DMS79 treated with DMSO at 0.1 percent for 48 hours (cell line): ENCODE results near the gene PLEKHA7.

Source experiments
- DNase-seq: peaks from one replicate; lab custom pipeline; 2025; lab: John Stamatoyannopoulos, UW

Gene PLEKHA7

GRCh38 chr11:16788141-16789062, 225.8 kb downstream of the PLEKHA7 start:
- peak; percentile 77 for DNase-seq

GRCh38 chr11:16787035-16787742, 227.0 kb downstream of the PLEKHA7 start:
- DNase-seq = no peak

DNA sequence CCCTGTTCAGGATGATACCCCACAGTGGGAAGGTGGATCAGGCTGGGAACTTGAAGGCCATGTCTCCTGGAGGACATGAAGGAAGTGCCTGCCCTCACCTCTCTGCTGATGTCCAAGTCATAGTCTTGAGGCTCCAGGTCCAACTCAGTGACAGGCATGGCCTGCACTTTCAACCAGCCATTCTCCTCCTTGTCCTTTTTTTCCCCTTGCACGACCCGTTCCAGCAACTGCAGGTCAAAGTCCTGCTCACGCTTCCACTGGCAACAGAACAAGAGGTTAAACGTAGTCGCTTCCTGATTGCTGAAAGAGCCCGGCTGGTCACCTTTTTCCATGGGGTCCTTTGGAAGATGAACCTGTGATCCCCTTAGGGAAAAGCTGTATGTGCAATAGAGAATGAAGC, 228.1 kb downstream of the PLEKHA7 start:
- no peak for DNase-seq

DNA sequence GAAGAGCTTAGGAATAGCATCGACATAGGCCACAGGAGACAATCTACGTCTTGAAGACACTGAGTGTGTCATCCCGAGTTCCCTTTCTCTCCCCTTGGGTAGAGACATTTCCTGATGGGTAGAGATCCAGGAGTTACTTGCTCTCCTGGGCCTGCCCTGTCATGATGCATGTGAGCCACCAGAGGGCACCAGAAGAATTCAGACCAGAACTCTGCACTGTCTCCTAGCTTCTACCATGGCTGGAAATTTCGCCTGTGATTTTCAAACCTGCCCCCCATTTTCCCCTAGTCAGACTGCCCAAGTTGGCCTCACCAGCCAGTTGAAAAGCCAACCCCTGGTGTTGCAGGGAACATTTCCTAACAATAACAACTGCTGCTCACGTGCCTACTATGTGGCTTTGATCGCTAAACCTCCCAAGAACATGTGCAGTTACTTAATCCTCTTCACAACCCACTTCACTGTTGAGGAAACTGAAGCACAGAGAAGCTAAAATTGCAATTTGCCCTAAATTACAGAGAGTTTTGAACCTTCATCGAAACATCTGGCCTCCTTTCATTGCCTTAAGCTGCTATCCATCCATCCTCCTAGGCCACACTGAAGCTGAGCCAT, 228.6 kb downstream of the PLEKHA7 start:
- peak; percentile 46 for DNase-seq

DNA sequence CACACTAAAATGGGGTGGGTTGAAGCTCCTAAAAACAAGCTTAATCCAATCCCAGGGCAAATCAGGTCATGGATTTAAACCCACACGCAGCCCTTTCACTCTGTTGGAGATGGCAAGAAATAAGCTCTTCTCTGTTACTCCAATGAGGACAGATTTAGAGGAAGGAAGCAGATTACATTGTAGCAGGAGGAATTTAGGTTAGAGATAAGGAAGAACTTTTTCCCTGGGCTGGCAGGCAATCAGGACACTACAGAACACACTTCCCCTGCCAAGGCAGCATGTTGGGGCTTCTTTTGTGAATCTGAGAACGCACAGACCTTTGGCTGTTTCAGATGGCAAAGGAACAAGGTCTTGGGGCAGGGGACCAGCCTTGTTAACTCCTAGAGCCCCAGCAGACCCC, 229.5 kb downstream of the PLEKHA7 start:
- DNase-seq = no peak

DNA sequence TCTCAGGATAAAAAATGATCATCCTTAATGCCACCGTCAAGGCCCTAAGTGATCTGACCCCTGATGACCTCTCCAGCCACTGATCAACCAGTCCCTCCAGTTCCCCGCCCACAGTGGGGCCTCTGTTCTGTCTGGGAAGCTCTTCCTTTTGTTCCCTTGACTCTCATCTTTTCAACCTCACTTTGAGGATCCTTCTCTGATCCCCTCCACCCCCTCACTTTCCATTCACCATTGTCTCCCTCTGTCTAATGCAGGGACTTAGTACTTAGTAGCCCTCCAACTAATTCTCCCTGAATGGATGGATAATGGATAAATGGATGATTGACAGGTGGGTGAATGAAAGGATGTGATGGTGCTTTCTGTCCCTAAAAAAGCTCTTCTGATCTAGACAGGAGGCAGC, 230.1 kb downstream of the PLEKHA7 start:
- no peak for DNase-seq

DNA sequence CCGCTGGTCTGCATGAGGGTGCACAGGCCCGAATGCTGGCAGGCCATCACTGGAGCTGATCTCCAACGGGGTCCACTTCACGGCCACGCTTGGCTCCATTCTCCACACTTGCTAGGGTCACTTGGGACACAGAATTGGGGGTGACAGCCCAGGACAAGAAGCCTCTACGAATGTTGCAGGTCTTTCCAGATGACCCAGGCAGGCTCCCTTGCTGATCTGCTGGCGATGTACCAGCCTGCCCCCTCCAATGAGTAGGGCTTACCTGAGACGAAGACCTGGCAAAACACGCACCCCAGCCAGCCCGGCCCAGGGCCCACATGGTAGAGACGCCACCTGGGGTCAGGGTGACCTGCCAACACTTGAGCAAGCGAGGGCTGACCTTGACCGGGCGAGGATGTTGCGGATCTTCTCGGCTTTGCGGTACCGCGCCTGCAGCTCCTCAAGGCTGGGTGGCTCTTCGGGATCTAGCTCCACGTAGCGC, 230.9 kb downstream of the PLEKHA7 start:
- no peak for DNase-seq

DNA sequence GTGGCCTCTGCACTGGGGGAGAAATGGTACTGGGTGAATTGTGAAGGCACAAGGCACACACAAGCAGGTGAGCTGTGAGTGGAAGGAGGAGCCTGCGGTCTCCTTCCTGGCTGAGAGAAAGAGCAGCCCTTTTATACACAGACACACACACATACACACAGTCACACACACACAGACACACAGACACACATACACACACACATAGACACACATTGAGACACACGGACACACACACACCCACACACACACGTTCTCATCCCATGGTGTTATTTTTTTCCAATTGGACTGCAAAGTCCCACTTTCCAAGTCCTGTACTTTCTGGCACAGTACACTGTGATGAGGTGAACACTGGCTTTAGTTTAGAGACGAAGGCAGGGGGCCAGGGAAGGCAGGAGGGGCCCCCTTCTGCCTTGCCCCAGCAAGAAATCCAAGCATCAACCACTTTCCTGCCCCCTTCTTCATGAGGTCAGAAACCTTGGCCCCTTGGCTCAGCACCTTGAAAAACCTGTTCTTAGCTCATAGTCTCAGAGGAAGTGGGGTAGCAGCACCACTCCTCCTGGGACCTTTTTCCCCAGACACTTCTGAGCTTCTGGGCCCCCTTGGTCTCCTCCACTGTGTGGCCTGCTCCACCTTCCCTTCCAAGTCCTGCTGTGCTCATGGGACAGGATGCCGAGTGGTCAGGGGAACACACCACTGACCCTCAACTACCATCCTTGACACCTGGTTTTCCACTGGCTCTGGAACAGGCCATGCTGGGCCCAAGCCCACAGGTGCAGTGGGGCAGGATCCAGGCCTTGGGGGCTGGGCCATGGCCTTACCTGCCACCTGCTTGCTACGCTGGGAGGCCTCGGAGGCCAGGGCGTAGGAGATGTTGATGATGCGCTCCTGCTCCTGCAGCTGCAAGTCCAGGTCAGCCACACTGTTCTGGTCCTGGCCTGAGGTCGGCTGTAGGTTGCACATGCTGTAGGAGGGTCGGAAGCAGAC, 232.0 kb downstream of the PLEKHA7 start:
- no peak for DNase-seq

GRCh38 chr11:16780698-16781550, 233.3 kb downstream of the PLEKHA7 start:
- DNase-seq = no peak

DNA sequence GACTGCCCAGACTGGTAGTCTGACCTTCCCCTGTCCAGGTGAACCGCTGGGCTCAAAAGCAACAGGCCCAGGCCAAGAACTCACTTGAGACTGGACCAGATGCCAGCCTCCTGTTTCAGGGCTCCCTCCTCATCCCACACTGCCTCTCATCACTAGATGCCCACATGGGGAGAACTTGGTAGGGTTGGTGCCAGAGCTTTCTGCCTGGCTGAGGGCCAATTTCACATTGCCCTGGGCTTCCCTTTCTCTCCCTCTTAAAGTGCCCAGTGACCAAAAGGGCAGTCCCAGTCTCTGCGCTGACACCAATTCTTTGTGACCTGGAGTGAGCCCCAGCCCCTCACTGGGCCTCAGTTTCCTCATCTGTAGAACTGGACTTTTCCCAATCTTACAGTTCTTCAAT, 234.1 kb downstream of the PLEKHA7 start:
- DNase-seq = no peak

DNA sequence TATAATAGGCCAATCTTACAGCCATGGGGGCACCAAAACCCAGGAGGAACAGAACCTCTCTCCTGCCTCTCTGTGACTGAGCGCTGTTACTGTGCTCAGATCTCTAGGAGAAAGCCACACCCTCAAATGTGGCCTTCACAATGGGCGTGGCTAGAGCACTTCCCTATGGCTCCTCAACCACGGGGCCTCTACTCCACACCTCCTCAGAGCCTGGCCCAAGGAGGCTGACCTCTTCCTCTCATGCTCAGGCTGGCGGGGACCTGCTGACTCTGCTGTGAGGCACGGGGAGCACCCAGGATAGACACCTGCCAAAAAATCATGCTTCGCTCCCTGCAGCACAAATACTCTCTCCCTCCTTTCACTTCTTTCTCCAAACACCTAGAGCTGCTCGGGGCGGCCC, 234.8 kb downstream of the PLEKHA7 start:
- DNase-seq = no peak

GRCh38 chr11:16778876-16779275, 235.3 kb downstream of the PLEKHA7 start:
- no peak for DNase-seq

- DNase-seq = peak; percentile 32
These were observed 235.9 kb downstream of the PLEKHA7 start for GRCh38 chr11:16778286-16778685.

GRCh38 chr11:16777613-16777975, 236.6 kb downstream of the PLEKHA7 start:
- DNase-seq = no peak

- DNase-seq = peak; percentile 92
These were observed 237.3 kb downstream of the PLEKHA7 start for GRCh38 chr11:16776711-16777612.

DNA sequence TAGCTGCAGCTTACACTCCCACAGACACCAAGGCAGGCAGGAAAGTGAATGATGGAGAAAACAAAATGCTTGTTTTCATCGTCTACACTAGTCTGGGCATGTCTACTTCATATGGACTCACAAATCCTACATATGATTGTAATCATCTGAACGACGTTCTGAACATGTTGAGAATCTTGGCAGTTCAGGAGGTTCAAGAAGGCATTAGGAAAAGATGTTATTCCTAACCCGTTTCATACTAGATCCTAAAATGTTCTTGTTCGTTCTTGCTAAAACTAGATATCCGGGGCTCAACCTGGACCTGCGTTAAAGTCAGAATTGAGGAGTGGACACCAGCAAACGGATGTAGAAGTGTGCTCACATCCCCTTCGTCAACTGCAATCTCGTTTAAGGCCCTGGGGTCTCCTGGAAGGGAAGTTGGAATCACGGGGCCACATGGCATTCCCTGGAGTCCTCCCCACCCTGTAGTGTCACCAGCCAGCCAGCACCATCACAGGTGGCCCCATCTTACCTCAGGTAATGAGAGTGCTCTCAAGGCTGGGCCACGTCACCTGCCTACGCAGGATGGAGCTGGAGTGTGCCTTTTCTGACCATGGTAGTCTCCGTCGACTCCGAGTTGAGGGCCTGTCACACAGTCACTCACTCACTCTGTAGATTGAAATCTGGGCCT, 238.5 kb downstream of the PLEKHA7 start:
- DNase-seq = peak; percentile 10

- DNase-seq = no peak
These were observed 239.1 kb downstream of the PLEKHA7 start for GRCh38 chr11:16774936-16775613.
